Daoy (cell line): ENCODE results near the gene KIF23. TPM values are rescaled to one million over a fixed set of nuclear protein-coding genes. Genes with fewer than 3 reads are reported as not detected.

Experiments
- DNase-seq: peaks from one replicate; pipeline ENCODE4 v3.0.0-alpha.2; 2015; ENCODE audit warnings: low read depth
- total RNA-seq: library from RNA; depleted of rRNA; stranded (reverse); fragments of >200 nt; shearing (Covaris generic); gene quantifications from 2 replicates; pipeline ENCODE4 v1.2.3, GENCODE V29; 2014; rRNA removed

Gene KIF23
- total RNA-seq, 1 experiment from 2014 or later = 107 TPM

DNA sequence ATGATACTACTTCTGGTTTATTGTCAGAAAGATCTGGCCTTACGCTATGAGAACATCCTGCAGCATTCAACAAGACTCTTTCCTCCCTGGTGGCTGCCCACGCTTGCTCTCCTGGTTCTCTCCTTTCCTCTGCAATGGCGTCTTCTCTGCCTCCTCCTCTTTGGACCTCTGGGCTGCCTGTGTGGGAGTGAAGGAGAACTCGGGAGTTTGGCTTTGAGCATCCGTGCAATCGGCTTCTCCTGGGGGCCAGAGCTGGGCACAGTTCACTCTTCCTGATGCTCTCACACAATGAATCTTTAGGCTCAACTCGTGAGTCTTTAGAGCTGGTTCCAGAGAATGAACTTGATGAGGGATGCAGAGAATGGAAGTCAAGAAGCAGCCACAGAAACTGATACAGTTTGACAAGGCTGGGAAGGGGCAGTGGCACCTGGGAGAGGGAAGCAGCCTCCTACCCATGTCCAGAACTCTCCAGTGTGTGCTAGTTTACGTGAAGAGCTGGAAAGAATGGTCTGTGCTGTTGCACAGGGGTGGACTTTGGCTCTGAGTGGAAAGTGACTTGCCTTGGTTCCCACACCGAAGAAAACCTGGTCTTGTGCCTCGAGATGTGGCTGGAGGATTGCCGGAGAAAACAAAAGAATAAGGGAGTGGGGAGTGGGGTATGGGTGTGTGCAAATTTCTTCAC is 76.3 kb downstream of the KIF23 start:
- no peak for DNase-seq

GRCh38 chr15:69491038-69491505 is 76.9 kb downstream of the KIF23 start:
- no peak for DNase-seq

DNA sequence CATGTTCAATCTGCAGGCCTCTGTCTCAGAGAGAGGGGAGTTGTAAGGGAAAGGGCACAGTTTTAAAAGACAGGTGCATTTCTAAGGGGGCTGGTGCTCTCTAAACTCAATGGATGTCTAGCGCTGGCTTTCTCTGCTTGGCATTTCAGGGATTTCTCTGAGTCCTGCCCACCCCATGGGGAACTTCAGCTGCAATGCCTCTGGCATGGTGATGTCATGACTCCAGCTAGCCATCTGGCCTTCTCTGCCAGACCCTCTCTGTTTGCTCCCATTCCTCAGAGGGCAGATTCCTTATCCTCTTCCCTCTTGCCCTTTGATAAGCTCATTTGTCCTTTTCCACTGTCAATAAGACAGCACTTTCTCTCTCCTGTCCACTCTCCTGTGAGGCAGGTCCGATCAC is 79.3 kb downstream of the KIF23 start:
- no peak for DNase-seq

GRCh38 chr15:69496001-69496400 is 81.9 kb downstream of the KIF23 start:
- no peak for DNase-seq

DNA sequence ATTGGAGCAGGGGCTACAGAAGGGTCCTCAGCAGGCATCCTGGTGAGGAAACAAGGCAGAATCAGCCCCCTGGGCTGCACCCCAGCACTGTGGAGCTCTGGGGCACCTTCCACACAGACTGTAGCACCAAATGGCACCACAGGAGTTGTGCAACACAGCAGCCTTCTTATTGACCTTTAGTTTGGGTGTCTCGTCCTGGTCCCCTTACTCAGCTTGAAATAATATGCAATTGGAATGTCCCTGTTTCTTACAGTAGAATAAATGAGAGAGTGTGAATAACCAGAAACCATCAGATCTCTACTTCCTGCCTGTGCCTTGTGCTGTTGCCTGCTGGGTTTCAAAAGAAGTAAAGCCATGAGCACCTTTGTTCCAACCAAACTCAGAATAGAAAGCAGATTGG is 82.9 kb downstream of the KIF23 start:
- no peak for DNase-seq

DNA sequence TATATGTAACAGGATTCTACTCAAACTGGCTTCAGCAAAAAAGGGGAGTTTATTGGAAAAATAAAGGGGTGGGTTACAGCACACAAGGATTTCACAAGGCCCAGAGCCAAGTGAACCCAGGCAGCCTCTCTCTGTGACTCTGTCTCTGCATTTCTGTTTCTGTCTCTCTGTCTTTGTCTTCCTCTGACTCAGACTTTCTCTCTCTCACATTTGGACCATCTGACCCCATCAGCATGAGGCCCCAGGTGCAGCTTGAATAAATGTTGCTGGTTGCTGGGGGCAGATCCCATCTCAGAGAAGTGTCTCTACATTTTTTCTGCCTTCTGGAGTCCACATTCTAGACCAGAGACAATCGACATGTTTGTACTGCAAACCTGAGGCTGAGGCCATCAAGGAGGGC is 83.5 kb downstream of the KIF23 start:
- no peak for DNase-seq

Other genes with a start within 250 kb of the KIF23 start
- gene PAQR5, start 115.4 kb upstream of the KIF23 start, total RNA-seq = 0.51 and 0.91 TPM in 2 replicates
- gene RPLP1, start 38.5 kb downstream of the KIF23 start, total RNA-seq = 111 and 148 TPM in 2 replicates